ENCODE measurements around the gene DNAH6.

DNA sequence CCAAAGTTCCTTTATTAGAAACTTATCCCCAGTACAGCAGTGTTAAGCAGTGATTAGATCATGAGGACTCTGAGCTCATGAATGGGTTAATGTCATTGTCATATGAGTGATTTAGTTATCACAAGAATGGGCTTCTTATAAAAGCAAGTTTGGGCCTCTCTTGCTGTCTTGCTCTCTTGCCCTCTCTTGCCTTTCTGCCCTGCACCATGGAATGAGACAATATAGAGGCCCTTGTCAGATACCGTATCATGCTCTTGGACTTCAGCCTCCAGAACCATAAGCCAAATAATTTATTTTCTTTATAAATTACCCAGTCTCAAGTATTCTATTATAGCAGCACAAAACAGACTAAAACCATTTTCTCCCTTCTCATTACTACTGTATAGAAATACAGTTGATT is 238.8 kb downstream of the DNAH6 start:
- TF ChIP-seq, protein P1, sequence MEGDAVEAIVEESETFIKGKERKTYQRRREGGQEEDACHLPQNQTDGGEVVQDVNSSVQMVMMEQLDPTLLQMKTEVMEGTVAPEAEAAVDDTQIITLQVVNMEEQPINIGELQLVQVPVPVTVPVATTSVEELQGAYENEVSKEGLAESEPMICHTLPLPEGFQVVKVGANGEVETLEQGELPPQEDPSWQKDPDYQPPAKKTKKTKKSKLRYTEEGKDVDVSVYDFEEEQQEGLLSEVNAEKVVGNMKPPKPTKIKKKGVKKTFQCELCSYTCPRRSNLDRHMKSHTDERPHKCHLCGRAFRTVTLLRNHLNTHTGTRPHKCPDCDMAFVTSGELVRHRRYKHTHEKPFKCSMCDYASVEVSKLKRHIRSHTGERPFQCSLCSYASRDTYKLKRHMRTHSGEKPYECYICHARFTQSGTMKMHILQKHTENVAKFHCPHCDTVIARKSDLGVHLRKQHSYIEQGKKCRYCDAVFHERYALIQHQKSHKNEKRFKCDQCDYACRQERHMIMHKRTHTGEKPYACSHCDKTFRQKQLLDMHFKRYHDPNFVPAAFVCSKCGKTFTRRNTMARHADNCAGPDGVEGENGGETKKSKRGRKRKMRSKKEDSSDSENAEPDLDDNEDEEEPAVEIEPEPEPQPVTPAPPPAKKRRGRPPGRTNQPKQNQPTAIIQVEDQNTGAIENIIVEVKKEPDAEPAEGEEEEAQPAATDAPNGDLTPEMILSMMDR (IDR thresholded peaks at IDR 0.05): no peak
- no peak for TF ChIP-seq POLR2A (IDR thresholded peaks at IDR 0.05)
